ENCODE measurements around the gene RXRA. TPM values are rescaled to one million over a fixed set of nuclear protein-coding genes. Genes with fewer than 3 reads are reported as not detected.

The RXRA gene
- total RNA-seq, 1 donor from 2014 or later = 33.4 TPM

- Histone ChIP-seq H3K4me1 (ENCODE audit: insufficient read depth, low read length) (peaks cover 22% of the 10 kb centered on the region), H3K4me3 (ENCODE audit: insufficient read depth, low read depth, low read length) (no peak overlapping the region), H3K9ac (ENCODE audit: low read length) (no peak overlapping the region), H4K20me1 (ENCODE audit: insufficient read depth, low read length) (peaks cover 87% of the 10 kb centered on the region), H3K9me3 (ENCODE audit: insufficient read depth, low read depth, low read length) (no peaks in the 10 kb centered on the region), H2AFZ (ENCODE audit: low read depth, low read length) (no peak overlapping the region), H3K27me3 (ENCODE audit: insufficient read depth, low read length) (no peaks in the 10 kb centered on the region), H3K4me2 (ENCODE audit: low read length) (no peak overlapping the region), H3K79me2 (ENCODE audit: insufficient read depth, low read length) (peaks cover 88% of the 10 kb centered on the region), H3K36me3 (ENCODE audit: insufficient read depth, low read length) (no peaks in the 10 kb centered on the region), H3K27ac (ENCODE audit: low read depth, low read length) (no peak overlapping the region)
- DNase-seq (ENCODE audit: low read depth) (no peak), FAIRE-seq (no peak)
- TF ChIP-seq CTCF (IDR thresholded peaks at IDR 0.05; ENCODE audit: insufficient read depth, low read depth, low read length) (no peak), EZH2 (IDR thresholded peaks at IDR 0.05; ENCODE audit: insufficient read depth, low read length) (no peak)
- H3K36me3 Mint-ChIP-seq (ENCODE audit: low read depth, unreplicated experiment) = no peaks in the 10 kb centered on the region
- H3K27ac Mint-ChIP-seq (ENCODE audit: unreplicated experiment) = no peak overlapping the region
- no peak overlapping the region for H3K4me3 Mint-ChIP-seq (ENCODE audit: unreplicated experiment)
- H3K27me3 Mint-ChIP-seq (ENCODE audit: low read depth, unreplicated experiment) = no peaks in the 10 kb centered on the region
- peaks cover 17% of the 10 kb centered on the region for H3K4me1 Mint-ChIP-seq (ENCODE audit: low read depth, unreplicated experiment)
- H3K9me3 Mint-ChIP-seq (ENCODE audit: unreplicated experiment) = no peaks in the 10 kb centered on the region
These were observed 4.3 kb downstream of the RXRA start for GRCh38 chr9:134330590-134330989.

- no peak for FAIRE-seq
- Mint-ChIP-seq H3K27me3 (ENCODE audit: low read depth, unreplicated experiment) (no peaks in the 10 kb centered on the region), H3K36me3 (ENCODE audit: low read depth, unreplicated experiment) (no peaks in the 10 kb centered on the region), H3K27ac (ENCODE audit: unreplicated experiment) (no peak overlapping the region), H3K9me3 (ENCODE audit: unreplicated experiment) (no peaks in the 10 kb centered on the region), H3K4me3 (ENCODE audit: unreplicated experiment) (peak overlapping the region; percentile 6), H3K4me1 (ENCODE audit: low read depth, unreplicated experiment) (peaks cover 17% of the 10 kb centered on the region)
- H2AFZ ChIP-seq (ENCODE audit: low read depth, low read length) = no peak overlapping the region
- H3K36me3 ChIP-seq (ENCODE audit: insufficient read depth, low read length) = no peaks in the 10 kb centered on the region
- H3K4me2 ChIP-seq (ENCODE audit: low read length) = no peak overlapping the region
- H3K27me3 ChIP-seq (ENCODE audit: insufficient read depth, low read length) = no peaks in the 10 kb centered on the region
- H4K20me1 ChIP-seq (ENCODE audit: insufficient read depth, low read length) = peaks cover 95% of the 10 kb centered on the region
- H3K9ac ChIP-seq (ENCODE audit: low read length) = no peak overlapping the region
- no peaks in the 10 kb centered on the region for H3K9me3 ChIP-seq (ENCODE audit: insufficient read depth, low read depth, low read length)
- no peak overlapping the region for H3K4me3 ChIP-seq (ENCODE audit: insufficient read depth, low read depth, low read length)
- peaks cover 22% of the 10 kb centered on the region for H3K4me1 ChIP-seq (ENCODE audit: insufficient read depth, low read length)
- H3K27ac ChIP-seq (ENCODE audit: low read depth, low read length) = no peak overlapping the region
- peaks cover 97% of the 10 kb centered on the region for H3K79me2 ChIP-seq (ENCODE audit: insufficient read depth, low read length)
- no peak for DNase-seq (ENCODE audit: low read depth)
- TF ChIP-seq CTCF (IDR thresholded peaks at IDR 0.05; ENCODE audit: insufficient read depth, low read depth, low read length) = no peak
These were observed 5.2 kb downstream of the RXRA start for GRCh38 chr9:134331186-134332025.

DNA sequence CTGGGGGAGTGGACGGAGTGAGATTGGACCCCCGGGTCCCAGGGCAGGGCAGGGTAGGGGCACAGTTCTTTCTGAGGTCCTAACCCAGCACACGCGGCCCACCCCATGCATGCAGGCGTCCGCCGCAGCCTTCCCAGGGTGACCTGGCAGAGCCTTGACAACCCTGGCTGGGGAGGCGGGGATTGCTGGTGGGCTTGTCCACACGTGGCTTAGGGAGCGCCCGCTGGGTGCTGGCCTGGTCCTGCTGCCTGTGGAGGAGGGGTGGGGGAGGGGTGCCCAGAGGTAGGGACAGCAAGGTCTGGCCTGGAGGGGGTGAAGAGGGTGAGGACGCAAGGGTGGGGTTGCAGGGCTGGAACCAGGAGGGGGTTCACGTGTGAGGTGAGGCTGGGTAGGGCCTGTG, 6.0 kb downstream of the RXRA start:
- Histone ChIP-seq H3K27ac (ENCODE audit: low read depth, low read length) (no peak overlapping the region), H3K4me3 (ENCODE audit: insufficient read depth, low read depth, low read length) (no peak overlapping the region), H3K36me3 (ENCODE audit: insufficient read depth, low read length) (no peaks in the 10 kb centered on the region), H4K20me1 (ENCODE audit: insufficient read depth, low read length) (peaks cover 100% of the 10 kb centered on the region), H3K4me1 (ENCODE audit: insufficient read depth, low read length) (peaks cover 22% of the 10 kb centered on the region), H2AFZ (ENCODE audit: low read depth, low read length) (no peak overlapping the region), H3K9me3 (ENCODE audit: insufficient read depth, low read depth, low read length) (no peaks in the 10 kb centered on the region), H3K79me2 (ENCODE audit: insufficient read depth, low read length) (peaks cover 100% of the 10 kb centered on the region), H3K27me3 (ENCODE audit: insufficient read depth, low read length) (no peaks in the 10 kb centered on the region), H3K9ac (ENCODE audit: low read length) (no peak overlapping the region), H3K4me2 (ENCODE audit: low read length) (no peak overlapping the region)
- no peak for FAIRE-seq
- H3K4me3 Mint-ChIP-seq (ENCODE audit: unreplicated experiment) = no peak overlapping the region
- no peak for TF ChIP-seq CTCF (IDR thresholded peaks at IDR 0.05; ENCODE audit: insufficient read depth, low read depth, low read length)
- TF ChIP-seq EZH2 (IDR thresholded peaks at IDR 0.05; ENCODE audit: insufficient read depth, low read length) = no peak
- no peak overlapping the region for H3K27ac Mint-ChIP-seq (ENCODE audit: unreplicated experiment)
- no peaks in the 10 kb centered on the region for H3K27me3 Mint-ChIP-seq (ENCODE audit: low read depth, unreplicated experiment)
- DNase-seq (ENCODE audit: low read depth) = no peak
- peaks cover 18% of the 10 kb centered on the region for H3K4me1 Mint-ChIP-seq (ENCODE audit: low read depth, unreplicated experiment)
- H3K9me3 Mint-ChIP-seq (ENCODE audit: unreplicated experiment) = no peaks in the 10 kb centered on the region
- H3K36me3 Mint-ChIP-seq (ENCODE audit: low read depth, unreplicated experiment) = no peaks in the 10 kb centered on the region

Measured in astrocyte (in vitro differentiated cells and primary cell).